ENCODE data around the gene ARRB1.
"Not testable (repeated sequence)": the region's sequence is repeated elsewhere in the genome, so short reads cannot be mapped to it uniquely, and the experiment has no call there.

The ARRB1 gene

DNA sequence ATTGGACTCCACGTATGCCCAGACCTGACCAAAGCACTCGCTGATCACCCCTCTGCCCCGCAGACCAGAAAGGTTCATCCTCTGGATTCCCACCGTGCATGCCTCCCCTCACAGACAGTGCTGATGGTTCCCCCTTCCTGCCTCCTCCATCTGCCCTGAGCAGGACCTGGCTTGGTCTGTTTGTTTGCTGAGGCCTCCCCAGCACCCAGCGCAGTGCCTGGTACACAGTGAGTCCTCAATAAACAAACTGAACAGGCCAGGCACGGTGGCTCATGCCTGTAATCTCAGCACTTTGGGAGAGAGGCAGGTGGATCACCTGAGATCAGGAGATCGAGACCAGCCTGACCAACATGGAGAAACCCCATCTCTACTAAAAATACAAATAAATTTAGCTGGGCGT lies 24.2 kb upstream of the ARRB1 start:
- ChIA-PET POLR2A (no interaction called here), CTCF (interaction anchor here (1.0 to 2.3 kb wide), 5 partner anchors 9 to 105 kb away, joined by 3 to 9 read pairs (median 4); no protein-coding TSS in a partner anchor)
- TF ChIP-seq CTCF (IDR thresholded peaks at IDR 0.05; ENCODE audit: insufficient read depth, low read length, missing control alignments), result no peak
- DNase-seq (ENCODE audit: low read depth, low spot score), result no peak
- H3K4me3 ChIP-seq (ENCODE audit: low read depth, low read length), result no peak overlapping the region

DNA sequence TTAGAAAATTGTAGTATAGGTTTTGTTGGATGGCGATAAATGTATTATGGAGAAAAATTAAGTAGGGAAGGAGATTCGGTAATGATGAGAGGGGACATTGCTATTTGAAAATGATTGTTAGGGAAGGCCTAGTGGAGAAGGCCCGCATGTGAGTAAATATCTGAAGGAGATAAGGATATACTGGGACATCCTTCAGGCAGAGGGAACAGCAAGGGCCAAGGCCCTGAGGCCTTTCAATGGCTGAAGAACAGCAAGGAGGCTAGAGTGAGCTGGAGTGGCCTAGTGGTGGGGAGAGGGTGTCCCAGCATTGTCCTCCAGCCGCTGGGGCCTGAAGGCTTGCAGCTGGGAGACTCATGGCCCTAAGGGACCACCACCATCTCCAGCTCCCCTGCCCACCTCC lies 23.2 kb upstream of the ARRB1 start:
- ChIA-PET CTCF (interaction anchor here (0.7 to 4.2 kb wide), 6 partner anchors 10 to 132 kb away, joined by 3 to 62 read pairs (median 4); no protein-coding TSS in a partner anchor), POLR2A (no interaction called here)
- no peak for TF ChIP-seq CTCF (IDR thresholded peaks at IDR 0.05; ENCODE audit: insufficient read depth, low read length, missing control alignments)
- no peak for DNase-seq (ENCODE audit: low read depth, low spot score)
- no peak overlapping the region for H3K4me3 ChIP-seq (ENCODE audit: low read depth, low read length)

- H3K4me3 ChIP-seq (ENCODE audit: low read depth, low read length), result no peak overlapping the region
- DNase-seq (ENCODE audit: low read depth, low spot score), result no peak
- TF ChIP-seq CTCF (IDR thresholded peaks at IDR 0.05; ENCODE audit: insufficient read depth, low read length, missing control alignments), result no peak
- CTCF ChIA-PET, result interaction anchor here (1.9 to 4.2 kb wide), 3 partner anchors 11 to 16 kb away, joined by 4 to 62 read pairs (median 17); no protein-coding TSS in a partner anchor
- POLR2A ChIA-PET, result no interaction called here
Measured at GRCh38 chr11:75373201-75373600, 21.7 kb upstream of the ARRB1 start.

DNA sequence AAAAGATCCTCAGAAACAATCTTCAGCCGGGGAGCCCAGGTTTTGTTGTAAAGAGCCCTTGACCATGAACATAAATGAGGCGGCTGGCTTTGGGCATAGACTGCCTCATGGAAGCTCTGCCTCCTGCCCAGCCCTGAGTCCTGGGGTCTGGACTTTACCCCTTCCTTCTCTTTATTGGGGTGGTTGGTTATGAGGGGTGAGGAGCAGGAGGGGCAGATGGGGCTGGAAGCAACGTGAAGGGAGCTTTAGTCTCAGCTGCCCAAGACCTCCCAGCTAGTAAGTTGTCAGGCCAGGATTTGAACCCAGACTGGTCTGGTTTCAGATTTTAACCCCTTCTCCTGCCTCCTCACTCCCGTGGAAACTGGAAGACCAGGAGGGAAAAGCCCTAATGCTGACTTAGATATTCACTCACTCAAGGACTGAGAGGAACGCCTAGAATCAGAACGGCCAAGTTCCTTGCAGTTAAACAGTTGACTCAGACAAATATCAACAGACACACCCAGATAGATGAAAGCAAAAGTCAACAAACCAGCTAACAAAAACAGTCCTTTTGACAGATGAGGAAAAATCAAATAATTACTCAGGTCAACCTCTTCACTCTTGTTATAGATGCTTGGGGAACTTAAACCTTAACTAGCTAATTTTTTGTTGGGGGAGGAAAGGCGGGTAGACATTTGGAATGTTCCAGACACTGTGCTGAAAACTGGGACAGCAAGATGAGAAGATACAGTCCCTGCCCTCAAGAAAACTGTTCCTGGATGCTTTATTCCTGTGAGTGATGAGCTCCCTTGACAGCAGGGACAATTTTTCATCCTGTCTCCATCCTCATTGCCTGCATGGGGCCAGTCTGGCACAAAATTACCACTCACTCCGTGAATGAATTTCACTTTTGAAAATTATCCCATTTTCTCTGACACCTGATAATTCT lies 20.8 kb upstream of the ARRB1 start:
- CTCF ChIA-PET, result interaction anchor here (1.0 to 4.2 kb wide), 8 partner anchors 10 to 101 kb away, joined by 3 to 62 read pairs (median 4); no protein-coding TSS in a partner anchor
- no peak for TF ChIP-seq CTCF (IDR thresholded peaks at IDR 0.05; ENCODE audit: insufficient read depth, low read length, missing control alignments)
- DNase-seq (ENCODE audit: low read depth, low spot score), result no peak
- no peak overlapping the region for H3K4me3 ChIP-seq (ENCODE audit: low read depth, low read length)
- POLR2A ChIA-PET, result no interaction called here

- CTCF ChIA-PET, result interaction anchor here (1.0 to 1.1 kb wide), 3 partner anchors 11 to 40 kb away, joined by 3 to 4 read pairs (median 3); no protein-coding TSS in a partner anchor
- TF ChIP-seq CTCF (IDR thresholded peaks at IDR 0.05; ENCODE audit: insufficient read depth, low read length, missing control alignments), result no peak
- no peak overlapping the region for H3K4me3 ChIP-seq (ENCODE audit: low read depth, low read length)
- POLR2A ChIA-PET, result no interaction called here
- DNase-seq (ENCODE audit: low read depth, low spot score), result no peak
Measured at GRCh38 chr11:75369560-75370255, 18.2 kb upstream of the ARRB1 start.

- CTCF ChIA-PET, result interaction anchor here (0.9 to 2.2 kb wide), 3 partner anchors 14 to 19 kb away, joined by 3 to 10 read pairs (median 3); no protein-coding TSS in a partner anchor
- POLR2A ChIA-PET; DNase-seq (ENCODE audit: low read depth, low spot score); H3K4me3 ChIP-seq (ENCODE audit: low read depth, low read length): not testable (repeated sequence)
Measured at GRCh38 chr11:75366826-75367225, 15.4 kb upstream of the ARRB1 start.
